ENCODE results near the gene REXO4.

Gene REXO4

GRCh38 chr9:133369422-133369821 is 48.4 kb downstream of the REXO4 start:
- no peak overlapping the region for H3K4me3 ChIP-seq (ENCODE audit: low read depth, low read length)
- DNase-seq, result no peak
- no peaks in the 10 kb centered on the region for H3K9me3 ChIP-seq
- TF ChIP-seq CTCF (IDR thresholded peaks at IDR 0.05; ENCODE audit: low read depth, low read length), result no peak
- H3K27me3 ChIP-seq, result no peaks in the 10 kb centered on the region
- peaks cover 86% of the 10 kb centered on the region for H3K36me3 ChIP-seq
- H3K4me1 ChIP-seq, result peaks cover 25% of the 10 kb centered on the region

GRCh38 chr9:133368249-133368881 is 49.4 kb downstream of the REXO4 start:
- peaks cover 25% of the 10 kb centered on the region for H3K4me1 ChIP-seq
- no peak overlapping the region; the same call in 1 of the 2 replicates for H3K4me3 ChIP-seq (ENCODE audit: low read depth, low read length)
- peak; percentile 79 for DNase-seq

GRCh38 chr9:133367778-133368177 is 50.0 kb downstream of the REXO4 start:
- TF ChIP-seq CTCF (IDR thresholded peaks at IDR 0.05; ENCODE audit: low read depth, low read length), result no peak
- H3K9me3 ChIP-seq, result no peaks in the 10 kb centered on the region
- H3K36me3 ChIP-seq, result peaks cover 93% of the 10 kb centered on the region
- H3K4me3 ChIP-seq (ENCODE audit: low read depth, low read length), result no peak overlapping the region
- no peaks in the 10 kb centered on the region for H3K27me3 ChIP-seq
- H3K4me1 ChIP-seq, result peaks cover 25% of the 10 kb centered on the region
- no peak for DNase-seq

More at GRCh38 chr9:133368249-133368881, 49.4 kb downstream of the REXO4 start:
- Histone ChIP-seq H3K9me3 (no peaks in the 10 kb centered on the region), H3K36me3 (peaks cover 93% of the 10 kb centered on the region), H3K27me3 (no peaks in the 10 kb centered on the region)
- no peak for TF ChIP-seq CTCF (IDR thresholded peaks at IDR 0.05; ENCODE audit: low read depth, low read length)

- H3K36me3 ChIP-seq, result peaks cover 93% of the 10 kb centered on the region
- H3K27me3 ChIP-seq, result no peaks in the 10 kb centered on the region
- peaks cover 25% of the 10 kb centered on the region for H3K4me1 ChIP-seq
- no peak for DNase-seq
- no peaks in the 10 kb centered on the region for H3K9me3 ChIP-seq
- no peak for TF ChIP-seq CTCF (IDR thresholded peaks at IDR 0.05; ENCODE audit: low read depth, low read length)
- H3K4me3 ChIP-seq (ENCODE audit: low read depth, low read length), result no peak overlapping the region
These were observed 50.6 kb downstream of the REXO4 start for GRCh38 chr9:133367221-133367620.

- Histone ChIP-seq H3K36me3 (peaks cover 93% of the 10 kb centered on the region), H3K9me3 (no peaks in the 10 kb centered on the region), H3K4me1 (peaks cover 25% of the 10 kb centered on the region), H3K27me3 (no peaks in the 10 kb centered on the region), H3K4me3 (ENCODE audit: low read depth, low read length) (no peak overlapping the region)
- no peak for TF ChIP-seq CTCF (IDR thresholded peaks at IDR 0.05; ENCODE audit: low read depth, low read length)
- no peak for DNase-seq
These were observed 51.4 kb downstream of the REXO4 start for GRCh38 chr9:133366435-133366834.

GRCh38 chr9:133362359-133363044 is 55.3 kb downstream of the REXO4 start:
- Histone ChIP-seq H3K9me3 (no peaks in the 10 kb centered on the region), H3K27me3 (no peaks in the 10 kb centered on the region), H3K36me3 (peaks cover 91% of the 10 kb centered on the region), H3K4me3 (ENCODE audit: low read depth, low read length) (no peak overlapping the region), H3K4me1 (peaks cover 12% of the 10 kb centered on the region)
- TF ChIP-seq CTCF (IDR thresholded peaks at IDR 0.05; ENCODE audit: low read depth, low read length), result no peak
- DNase-seq, result no peak
